Fibroblast of the conjunctiva (primary cell): Measurements from ENCODE around the gene P4HA2.

Experiments
- DNase-seq: peaks from one replicate; pipeline ENCODE4 v3.0.0-alpha.2; 2010; ENCODE audit warnings: low read depth

P4HA2 gene

GRCh38 chr5:132250547-132250946 lies 22.9 kb upstream of the P4HA2 start:
- DNase-seq, result no peak

GRCh38 chr5:132246806-132247205 lies 19.2 kb upstream of the P4HA2 start:
- DNase-seq, result no peak

GRCh38 chr5:132245593-132245992 lies 17.9 kb upstream of the P4HA2 start:
- no peak for DNase-seq

GRCh38 chr5:132243366-132243977 lies 15.8 kb upstream of the P4HA2 start:
- no peak for DNase-seq

- no peak for DNase-seq
Measured at GRCh38 chr5:132239776-132240175, 12.1 kb upstream of the P4HA2 start.

GRCh38 chr5:132238901-132239500 lies 11.3 kb upstream of the P4HA2 start:
- DNase-seq, result no peak

GRCh38 chr5:132238169-132238744 lies 10.6 kb upstream of the P4HA2 start:
- DNase-seq, result no peak

- DNase-seq, result no peak
Measured at GRCh38 chr5:132237670-132238069, 10.0 kb upstream of the P4HA2 start.

- no peak for DNase-seq
Measured at GRCh38 chr5:132237141-132237540, 9.5 kb upstream of the P4HA2 start.

- DNase-seq, result no peak
Measured at GRCh38 chr5:132235340-132235739, 7.7 kb upstream of the P4HA2 start.

GRCh38 chr5:132234684-132235062 lies 7.0 kb upstream of the P4HA2 start:
- no peak for DNase-seq

- no peak for DNase-seq
Measured at GRCh38 chr5:132233811-132234683, 6.4 kb upstream of the P4HA2 start.

GRCh38 chr5:132233081-132233480 lies 5.4 kb upstream of the P4HA2 start:
- DNase-seq, result no peak

- no peak for DNase-seq
Measured at GRCh38 chr5:132232465-132232864, 4.8 kb upstream of the P4HA2 start.

- no peak for DNase-seq
Measured at GRCh38 chr5:132230871-132231270, 3.2 kb upstream of the P4HA2 start.

GRCh38 chr5:132229236-132229635 lies 1.6 kb upstream of the P4HA2 start:
- DNase-seq, result no peak

- no peak for DNase-seq
Measured at GRCh38 chr5:132228241-132229035, 785 bp upstream of the P4HA2 start.

GRCh38 chr5:132227235-132227484 lies 493 bp downstream of the P4HA2 start:
- DNase-seq, result no peak

GRCh38 chr5:132226516-132227234 lies 978 bp downstream of the P4HA2 start:
- DNase-seq, result no peak

- peak; percentile 96 for DNase-seq
Measured at GRCh38 chr5:132225165-132226032, 2.3 kb downstream of the P4HA2 start.

- DNase-seq, result peak; percentile 57
Measured at GRCh38 chr5:132224716-132225115, 2.9 kb downstream of the P4HA2 start.
